K562 (cell line): ENCODE measurements around the gene VKORC1. TPM values are rescaled to one million over a fixed set of nuclear protein-coding genes. Genes with fewer than 3 reads are reported as not detected.

Experiments
- CEBPB ChIP-seq: fragments of 450-650 bp; IDR thresholded peaks from 2 replicates; pipeline ENCODE4 v1.6.1; 2016; ENCODE audit warnings: missing genetic modification characterization, missing compliant biosample characterization
- CHD7 ChIP-seq: fragments of 200-600 bp; sonication (generic); IDR thresholded peaks from one replicate; pipeline ENCODE4 v1.6.1; 2012; ENCODE audit warnings: mild to moderate bottlenecking, low read depth, low read length, inconsistent platforms
- CTBP1 ChIP-seq: fragments of 450-650 bp; IDR thresholded peaks from 2 replicates; pipeline ENCODE4 v1.6.1; 2016; ENCODE audit warnings: borderline replicate concordance
- DEAF1 ChIP-seq: fragments of 450-650 bp; formaldehyde crosslinking; IDR thresholded peaks from 2 replicates; pipeline ENCODE4 v1.4.0; 2020; ENCODE audit warnings: mild to moderate bottlenecking, moderate library complexity
- ESRRA ChIP-seq: fragments of 450-650 bp; IDR thresholded peaks from 2 replicates; pipeline ENCODE4 v1.6.1; 2014; ENCODE audit warnings: low read depth, mild to moderate bottlenecking, moderate library complexity, borderline replicate concordance
- FOXJ3 ChIP-seq: sonication (generic); formaldehyde crosslinking; IDR thresholded peaks from 2 replicates; pipeline ENCODE4 v1.4.0; 2020; ENCODE audit warnings: mild to moderate bottlenecking, missing genetic modification reagents
- TCF3 ChIP-seq: sonication (generic); formaldehyde crosslinking; IDR thresholded peaks from 2 replicates; pipeline ENCODE4 v1.4.0; 2020; ENCODE audit warnings: mild to moderate bottlenecking, missing genetic modification reagents
- TFAP4 ChIP-seq: sonication (generic); formaldehyde crosslinking; IDR thresholded peaks from 2 replicates; pipeline ENCODE4 v1.8.0; 2022; ENCODE audit warnings: missing genetic modification reagents, mild to moderate bottlenecking, moderate library complexity, borderline replicate concordance
- ZNF146 ChIP-seq: IDR thresholded peaks from one replicate; pipeline ENCODE4 v1.6.1; 2018; ENCODE audit warnings: missing compliant biosample characterization; ENCODE audit not compliant: unreplicated experiment
- ZNF165 ChIP-seq: fragments of 250-450 bp; sonication (Bioruptor Pico); IDR thresholded peaks from 2 replicates; pipeline ENCODE4 v1.4.0; 2020; ENCODE audit warnings: borderline replicate concordance
- ZNF232 ChIP-seq: sonication (generic); formaldehyde crosslinking; IDR thresholded peaks from 2 replicates; pipeline ENCODE4 v1.8.0; 2022; ENCODE audit warnings: mild to moderate bottlenecking, missing genetic modification reagents
- ZNF785 ChIP-seq: fragments of 250-450 bp; sonication (Bioruptor Pico); IDR thresholded peaks from 2 replicates; pipeline ENCODE4 v1.4.0; 2020; ENCODE audit warnings: mild to moderate bottlenecking
- polyA plus RNA-seq, 8 experiments: library from polyadenylated mRNA; depleted of rRNA in 4 of 8; stranded (reverse) in 5 of 8; unstranded in 3 of 8; fragments of >200 nt; fragmentation: Nextera tagmentation in 2 of 8; fragmentation: Illumina TruSeq in 1 of 8; extraction: Ambion mirVana in 2 of 8; extraction: Trizol in 1 of 8; gene quantifications; 2 replicates each; pipeline versions ENCODE4 v1.2.1 to v1.2.3, GENCODE V29; 2011 to 2014; ENCODE audit warnings: inconsistent platforms in 1 of 8, missing spikeins in 1 of 8
- total RNA-seq, 7 experiments: library from RNA; depleted of rRNA in 6 of 7; stranded (reverse); fragments of >200 nt in 6 of 7; fragmentation: Illumina TruSeq in 2 of 7; extraction: Trizol in 2 of 7; gene quantifications; 2 replicates each; pipeline versions ENCODE4 v1.2.1 to v1.2.3, GENCODE V29; 2011 to 2021; ENCODE audit warnings: low replicate concordance in 1 of 7

VKORC1 gene
- total and polyA plus RNA-seq, 9 of the 15 experiments (the other 6 are each of a cell fraction or from before 2014, with no cell fraction given), result 30.0 to 119 (median 62.1) TPM

- TF ChIP-seq CHD7, result no peak
- no peak for TF ChIP-seq FOXJ3 (CRISPR knock-in tag)
- TF ChIP-seq ZNF146 (CRISPR knock-in tag), result no peak
- peak; percentile 51; the same call in 1 of the 2 replicates for TF ChIP-seq TFAP4
- peak; percentile 40; the same call in 1 of the 2 replicates for TF ChIP-seq ESRRA
- no peak for TF ChIP-seq ZNF785 (CRISPR knock-in tag)
- TF ChIP-seq TCF3, result peak; percentile 83
- no peak for TF ChIP-seq DEAF1 (CRISPR knock-in tag)
- TF ChIP-seq ZNF165 (CRISPR knock-in tag), result no peak
- no peak for TF ChIP-seq CEBPB (tag)
- peak; percentile 41; the same call in 1 of the 2 replicates for TF ChIP-seq CTBP1
- TF ChIP-seq ZNF232 (CRISPR knock-in tag), result no peak
Measured at GRCh38 chr16:31128711-31129567, 34.3 kb upstream of the VKORC1 start (continued).
